ENCODE data around the gene WIF1.

- TF ChIP-seq, protein P1, sequence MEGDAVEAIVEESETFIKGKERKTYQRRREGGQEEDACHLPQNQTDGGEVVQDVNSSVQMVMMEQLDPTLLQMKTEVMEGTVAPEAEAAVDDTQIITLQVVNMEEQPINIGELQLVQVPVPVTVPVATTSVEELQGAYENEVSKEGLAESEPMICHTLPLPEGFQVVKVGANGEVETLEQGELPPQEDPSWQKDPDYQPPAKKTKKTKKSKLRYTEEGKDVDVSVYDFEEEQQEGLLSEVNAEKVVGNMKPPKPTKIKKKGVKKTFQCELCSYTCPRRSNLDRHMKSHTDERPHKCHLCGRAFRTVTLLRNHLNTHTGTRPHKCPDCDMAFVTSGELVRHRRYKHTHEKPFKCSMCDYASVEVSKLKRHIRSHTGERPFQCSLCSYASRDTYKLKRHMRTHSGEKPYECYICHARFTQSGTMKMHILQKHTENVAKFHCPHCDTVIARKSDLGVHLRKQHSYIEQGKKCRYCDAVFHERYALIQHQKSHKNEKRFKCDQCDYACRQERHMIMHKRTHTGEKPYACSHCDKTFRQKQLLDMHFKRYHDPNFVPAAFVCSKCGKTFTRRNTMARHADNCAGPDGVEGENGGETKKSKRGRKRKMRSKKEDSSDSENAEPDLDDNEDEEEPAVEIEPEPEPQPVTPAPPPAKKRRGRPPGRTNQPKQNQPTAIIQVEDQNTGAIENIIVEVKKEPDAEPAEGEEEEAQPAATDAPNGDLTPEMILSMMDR (conservative IDR thresholded peaks at IDR 0.05): no peak
- TF ChIP-seq EZH2 (IDR thresholded peaks at IDR 0.05; ENCODE audit: low read depth): no peak
These were observed 36.5 kb downstream of the WIF1 start for GRCh38 chr12:65084579-65084978.

Data from PC-9 (cell line).